AML-193 (cell line): Measurements from ENCODE around the gene LNP1.
"Not testable (repeated sequence)": the region's sequence is repeated elsewhere in the genome, so short reads cannot be mapped to it uniquely, and the experiment has no call there.

Experiments used
- DNase-seq, 2 experiments: peaks; one replicate each; lab custom pipeline; 2025; lab: John Stamatoyannopoulos, UW

Gene LNP1, protein sequence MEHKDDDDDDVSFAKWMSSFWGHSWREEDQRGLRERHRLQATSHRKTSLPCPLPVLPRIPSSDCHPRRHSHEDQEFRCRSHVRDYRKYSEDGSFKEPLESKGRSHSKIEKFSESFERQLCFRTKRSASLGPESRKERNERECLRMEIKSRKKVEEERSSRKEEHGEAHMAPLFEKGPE

DNA sequence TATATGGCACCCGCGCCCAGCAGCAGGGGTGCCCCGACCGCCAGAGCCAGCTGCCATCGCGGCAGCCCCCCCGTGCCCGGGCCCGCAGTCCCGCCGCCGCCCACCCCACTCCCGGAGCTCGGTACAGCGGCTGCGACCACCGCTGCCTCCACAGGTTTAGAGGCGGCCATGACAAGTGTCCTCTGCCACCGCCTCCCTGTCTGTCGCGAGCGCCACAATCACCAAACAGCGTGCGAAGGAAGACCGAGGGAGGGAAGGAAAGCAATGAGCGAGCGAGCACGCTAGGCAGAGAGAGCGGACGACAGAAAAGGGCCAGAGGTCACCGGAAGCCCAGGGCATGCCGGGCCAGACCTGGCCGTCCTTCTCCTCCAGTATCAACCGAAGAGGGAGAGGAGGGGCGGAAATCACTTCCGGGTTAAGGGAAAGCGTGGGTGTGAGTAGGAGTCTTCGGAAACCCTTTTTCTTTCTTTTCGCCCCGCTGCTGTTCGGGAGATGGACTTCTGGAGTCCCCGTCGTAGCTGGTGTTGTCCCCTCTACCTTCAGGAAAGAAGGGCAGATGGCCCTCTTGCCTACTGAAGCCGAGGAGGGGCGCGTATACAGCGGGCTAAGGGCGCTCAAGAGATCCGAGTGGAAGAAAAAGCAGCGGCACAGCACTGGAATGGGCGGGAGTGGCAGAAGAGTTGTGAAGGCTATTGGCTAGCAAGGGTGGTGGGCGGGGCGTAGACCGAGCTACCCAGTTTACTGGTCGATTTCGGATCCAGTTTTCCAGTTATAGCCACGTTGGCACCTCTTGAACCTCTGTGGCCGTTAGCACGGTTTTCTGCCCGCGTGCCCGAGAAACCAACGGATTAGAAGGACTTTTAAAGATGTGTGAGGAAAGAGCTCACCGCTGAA is at the start of gene LNP1, which contains the start of gene TOMM70:
LNP1 (plus strand) TSS at position 760 of the 894 bp plus-strand sequence. CDS start 28,191 bp downstream, outside the sequence.
TOMM70 (minus strand) TSS at position 310 of the 894 bp plus-strand sequence; CDS start at position 170, 140 bp downstream.
- peak; percentile 99 for DNase-seq

DNA sequence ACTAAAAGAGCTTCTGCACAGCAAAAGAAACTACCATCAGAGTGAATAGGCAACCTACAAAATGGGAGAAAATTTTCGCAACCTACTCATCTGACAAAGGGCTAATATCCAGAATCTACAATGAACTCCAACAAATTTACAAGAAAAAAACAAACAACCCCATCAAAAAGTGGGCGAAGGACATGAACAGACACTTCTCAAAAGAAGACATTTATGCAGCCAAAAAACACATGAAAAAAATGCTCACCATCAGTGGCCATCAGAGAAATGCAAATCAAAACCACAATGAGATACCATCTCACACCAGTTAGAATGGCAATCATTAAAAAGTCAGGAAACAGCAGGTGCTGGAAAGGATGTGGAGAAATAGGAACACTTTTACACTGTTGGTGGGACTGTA is 49.6 kb upstream of the LNP1 start:
- not testable (repeated sequence) for DNase-seq

DNA sequence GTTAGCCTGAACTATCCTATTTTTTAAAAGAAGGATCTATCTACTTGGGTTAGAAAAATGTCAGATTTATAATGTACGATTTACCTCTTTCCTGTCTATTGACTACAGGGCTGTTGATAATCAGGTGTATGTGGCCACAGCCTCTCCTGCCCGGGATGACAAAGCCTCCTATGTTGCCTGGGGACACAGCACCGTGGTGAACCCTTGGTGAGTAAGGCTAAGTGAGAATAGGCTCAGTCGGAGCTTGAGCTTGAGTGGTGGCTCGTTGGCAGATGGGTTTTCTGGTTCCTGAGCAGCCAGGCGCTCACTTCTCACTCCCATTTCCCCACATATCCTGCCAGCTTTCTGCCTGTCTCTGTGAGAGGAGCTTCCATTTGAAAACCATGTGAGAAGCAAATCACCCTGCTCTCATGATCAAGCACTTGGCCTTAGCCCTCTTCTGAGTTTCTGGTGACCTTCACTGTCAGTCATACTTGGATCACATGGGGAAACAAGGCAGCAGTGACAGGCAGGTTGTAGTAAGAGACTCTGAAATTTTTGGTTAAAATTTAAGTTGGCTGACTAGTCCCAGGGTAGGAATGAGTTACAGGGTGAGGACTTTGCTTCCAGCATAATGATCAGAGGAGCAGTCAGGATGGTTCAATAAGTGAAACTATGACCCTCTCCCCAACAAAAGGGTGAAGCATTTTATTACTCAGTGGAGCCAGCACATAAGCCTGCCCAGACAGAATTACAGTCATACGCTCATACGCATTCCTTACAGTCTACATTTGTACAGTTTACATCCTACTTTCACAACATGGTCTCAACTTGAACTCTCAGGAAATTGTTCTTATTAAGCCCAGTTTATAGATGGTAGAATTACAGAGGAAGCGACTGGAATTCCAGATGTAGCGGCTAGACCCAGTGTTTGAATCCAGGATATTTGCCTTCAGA is 48.8 kb upstream of the LNP1 start:
- no peak for DNase-seq

DNA sequence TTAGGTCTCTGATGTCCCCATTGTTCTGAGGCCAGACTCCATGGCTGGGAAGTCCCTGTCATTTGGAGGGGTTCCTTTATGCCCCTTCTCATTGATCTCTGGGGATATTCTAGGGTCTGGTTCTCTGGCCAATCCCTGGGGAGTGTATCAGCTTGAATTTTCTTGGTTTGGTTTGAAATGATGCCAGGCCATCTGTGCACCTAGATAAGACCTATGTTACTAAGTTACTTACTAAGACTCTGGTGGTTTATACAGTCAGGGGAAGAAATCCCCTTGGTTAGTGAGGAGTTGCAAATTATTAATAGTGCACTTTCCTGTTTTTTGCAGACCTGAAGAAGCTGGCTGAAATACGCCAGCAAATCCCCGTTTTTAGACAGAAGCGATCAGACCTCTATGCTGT is 46.5 kb upstream of the LNP1 start:
- DNase-seq: no peak

DNA sequence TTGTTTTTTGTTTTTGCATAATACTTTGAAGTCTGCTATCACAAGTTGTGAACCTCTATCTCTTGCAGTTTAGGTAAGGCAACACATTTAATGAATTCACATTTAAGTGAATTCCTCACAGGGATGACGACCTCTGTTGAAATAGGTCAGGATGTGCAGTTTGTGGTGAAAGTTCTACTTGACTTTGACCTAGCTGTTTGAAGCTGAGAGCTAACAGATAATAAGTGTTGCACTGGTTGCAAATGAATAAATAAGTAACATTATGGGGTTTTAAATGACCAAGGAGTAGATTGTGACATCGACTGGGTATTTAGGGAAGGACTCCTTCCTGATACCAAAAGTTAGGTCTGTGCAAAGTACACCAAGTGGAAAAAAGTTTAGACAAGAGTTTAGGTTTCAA is 42.9 kb upstream of the LNP1 start:
- DNase-seq: no peak

DNA sequence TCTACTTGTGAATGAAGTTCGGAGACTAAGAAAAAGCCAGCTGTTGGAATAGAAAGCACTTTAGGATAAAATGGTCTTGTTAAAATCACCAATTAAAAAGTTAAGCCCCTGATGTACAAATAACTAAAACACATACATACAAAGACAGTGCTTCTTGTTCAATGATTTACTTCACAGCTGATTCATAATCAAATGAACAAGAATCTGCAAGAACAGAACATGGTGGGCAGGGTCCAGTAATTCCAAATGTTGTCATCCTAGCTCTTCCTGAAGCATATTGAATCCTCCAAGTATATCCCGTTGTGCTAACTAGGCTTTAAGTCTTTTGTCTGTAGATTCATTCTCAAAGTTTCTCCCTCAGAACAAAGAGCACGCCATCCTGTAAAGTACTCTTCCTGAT is 42.3 kb upstream of the LNP1 start:
- no peak for DNase-seq

DNA sequence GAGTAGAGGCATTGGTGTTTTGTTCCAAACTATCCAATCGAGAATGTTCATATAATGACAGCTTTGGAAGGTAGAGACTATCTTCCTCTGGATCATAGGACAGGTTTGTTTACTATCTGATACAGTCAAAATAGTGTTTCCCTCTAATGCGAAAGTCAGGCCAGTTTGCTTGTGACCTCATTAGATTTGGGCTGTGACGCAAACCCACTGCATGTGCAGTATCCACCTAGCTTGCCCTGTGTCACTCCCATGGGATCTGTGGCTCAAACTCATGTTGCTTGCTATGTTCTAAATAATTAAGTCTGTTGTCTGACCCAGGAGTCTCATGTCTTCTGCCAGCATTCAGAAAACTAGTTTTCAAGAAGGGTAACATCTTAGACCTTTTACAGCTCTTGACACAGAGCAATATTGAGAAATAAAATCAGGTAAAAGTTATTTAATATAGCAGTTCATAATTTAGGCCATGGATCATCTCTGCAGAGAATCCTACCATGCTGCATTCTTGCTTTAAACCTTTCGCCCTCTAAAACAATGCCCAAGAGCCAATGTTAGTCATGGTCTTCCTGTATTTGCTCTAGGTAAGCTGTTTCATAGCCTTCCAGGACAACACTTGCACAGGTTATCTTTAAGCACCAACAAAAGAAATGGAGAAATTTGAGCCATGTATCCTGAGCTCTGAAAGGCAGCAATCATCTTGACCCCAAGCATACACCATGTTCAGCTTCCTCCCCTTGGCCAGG is 40.4 kb upstream of the LNP1 start:
- DNase-seq: no peak

DNA sequence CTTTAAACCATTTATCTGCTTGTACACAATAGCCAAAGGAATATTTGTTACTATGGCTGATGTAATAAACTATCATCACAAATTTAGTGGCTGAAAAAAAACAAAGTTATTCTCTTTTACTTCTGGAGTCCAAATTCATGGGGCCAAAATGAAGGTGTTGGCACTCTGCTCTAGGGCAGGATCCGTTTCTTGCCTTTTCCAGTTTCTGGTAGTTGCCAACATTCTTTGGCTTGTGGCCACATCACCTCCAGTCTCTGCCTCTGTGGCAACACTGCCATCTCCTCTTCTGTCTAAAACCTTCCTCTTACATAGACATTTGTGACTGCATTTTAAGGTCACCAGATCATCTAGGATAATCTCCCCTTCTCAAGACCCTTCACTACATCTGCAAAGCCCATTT is 39.4 kb upstream of the LNP1 start:
- DNase-seq: no peak

DNA sequence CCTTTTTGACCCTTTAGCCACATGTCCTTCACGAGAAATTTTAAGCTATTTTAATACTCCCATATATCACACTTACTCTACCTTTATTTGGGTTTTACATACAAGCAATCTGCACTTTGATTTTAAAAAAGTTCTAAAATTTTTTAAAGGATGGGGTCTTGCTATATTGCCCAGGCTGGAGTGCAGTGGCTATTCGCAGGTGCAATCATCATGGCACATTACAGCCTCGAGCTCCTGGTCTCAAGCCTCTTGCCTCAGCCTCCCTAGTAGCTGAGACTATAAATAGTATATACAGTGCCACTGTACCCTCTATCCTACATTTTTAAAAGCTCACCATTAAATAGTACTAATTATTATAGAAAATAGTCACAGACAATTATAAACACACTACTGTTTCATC is 36.9 kb upstream of the LNP1 start:
- DNase-seq: no peak

DNA sequence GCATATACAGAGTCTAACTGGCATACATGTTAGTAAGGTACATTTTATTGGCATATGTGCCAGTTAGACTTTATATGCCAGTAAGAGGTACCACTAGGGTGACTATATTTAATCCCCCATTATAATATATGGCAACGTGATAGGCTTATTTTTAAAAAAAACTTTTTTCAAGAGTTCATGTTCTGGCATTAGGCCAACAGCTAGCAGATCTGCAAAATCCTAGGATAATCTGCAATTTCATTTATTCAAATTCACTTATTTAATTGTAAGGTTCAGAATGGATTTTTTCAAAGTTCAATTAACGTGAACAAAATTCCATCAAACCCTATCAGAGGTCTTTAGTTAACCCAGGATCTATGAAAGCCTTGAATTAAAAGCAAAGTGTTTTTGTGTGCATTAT is 34.9 kb upstream of the LNP1 start:
- DNase-seq: no peak

DNA sequence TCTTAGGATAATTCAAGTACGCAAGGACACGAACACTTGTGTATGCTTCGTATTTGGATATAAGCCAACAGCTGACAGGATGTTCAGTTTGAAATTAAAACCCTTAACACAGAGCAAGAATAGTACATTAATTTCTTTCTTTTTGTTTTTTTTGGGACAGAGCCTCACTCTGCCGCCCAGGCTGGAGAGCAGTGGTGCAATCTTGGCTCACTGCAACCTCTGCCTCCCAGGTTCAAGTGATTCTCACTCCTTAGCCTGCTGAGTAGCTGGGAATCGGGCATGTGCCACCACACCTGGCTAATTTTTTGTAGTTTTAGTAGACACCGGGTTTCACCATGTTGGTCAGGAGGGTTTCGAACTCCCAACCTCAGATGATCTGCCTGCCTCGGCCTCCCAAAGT is 32.9 kb upstream of the LNP1 start:
- no peak for DNase-seq

DNA sequence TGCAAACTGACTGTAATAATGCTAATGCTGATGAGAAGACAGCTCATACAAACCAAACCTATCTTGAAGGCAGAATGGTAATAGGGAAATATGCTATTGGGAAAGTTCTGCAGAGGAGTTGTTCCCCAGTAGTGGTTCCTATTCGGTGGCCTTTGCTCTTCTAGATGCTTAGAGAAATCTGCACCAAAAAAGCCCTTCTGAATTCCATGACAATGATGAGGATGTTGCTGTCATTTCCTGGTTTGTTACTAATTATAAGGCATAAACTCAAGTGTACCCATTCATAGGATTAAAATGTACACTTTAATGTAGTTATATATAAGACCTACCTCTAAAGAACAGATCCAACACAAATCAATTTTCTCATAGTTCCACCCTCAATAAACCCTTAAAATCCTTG is 30.6 kb upstream of the LNP1 start:
- DNase-seq: no peak

DNA sequence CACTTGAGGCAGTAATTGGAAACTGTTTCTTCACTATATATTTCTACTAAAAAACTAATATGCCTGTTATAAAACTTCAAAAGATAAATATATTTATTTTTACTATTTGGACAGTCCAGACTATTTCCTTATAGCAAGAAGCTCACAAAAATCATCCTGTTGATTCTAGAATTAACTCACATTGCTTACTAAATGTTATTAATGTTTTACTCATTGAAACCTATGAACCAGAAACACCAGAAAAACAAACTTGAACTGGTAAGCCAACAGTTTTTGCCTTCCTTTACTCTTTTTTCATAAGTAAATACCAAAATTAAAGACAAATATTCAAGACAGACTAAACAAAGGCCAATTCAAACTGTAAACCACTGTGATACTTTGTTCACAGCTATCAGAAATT is 26.8 kb upstream of the LNP1 start:
- DNase-seq: no peak

DNA sequence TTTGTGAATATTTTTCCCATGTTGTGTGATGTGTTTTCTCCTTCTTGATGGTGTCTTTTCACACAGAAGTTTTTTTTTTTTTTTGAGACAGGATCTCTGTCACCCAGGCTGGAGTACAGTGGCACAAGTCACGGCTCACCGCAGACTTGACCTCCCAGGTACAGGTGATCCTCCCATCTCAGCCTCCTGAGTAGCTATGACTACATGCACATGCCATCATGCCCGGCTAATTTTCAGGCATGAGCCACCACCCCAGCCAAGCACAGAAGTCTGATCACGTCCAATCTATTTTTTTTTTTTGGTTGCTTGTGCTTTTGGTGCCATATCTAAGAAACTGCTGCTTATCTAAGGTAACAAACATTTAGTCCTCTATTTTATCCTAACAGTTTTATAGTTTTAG is 25.0 kb upstream of the LNP1 start:
- DNase-seq: no peak

DNA sequence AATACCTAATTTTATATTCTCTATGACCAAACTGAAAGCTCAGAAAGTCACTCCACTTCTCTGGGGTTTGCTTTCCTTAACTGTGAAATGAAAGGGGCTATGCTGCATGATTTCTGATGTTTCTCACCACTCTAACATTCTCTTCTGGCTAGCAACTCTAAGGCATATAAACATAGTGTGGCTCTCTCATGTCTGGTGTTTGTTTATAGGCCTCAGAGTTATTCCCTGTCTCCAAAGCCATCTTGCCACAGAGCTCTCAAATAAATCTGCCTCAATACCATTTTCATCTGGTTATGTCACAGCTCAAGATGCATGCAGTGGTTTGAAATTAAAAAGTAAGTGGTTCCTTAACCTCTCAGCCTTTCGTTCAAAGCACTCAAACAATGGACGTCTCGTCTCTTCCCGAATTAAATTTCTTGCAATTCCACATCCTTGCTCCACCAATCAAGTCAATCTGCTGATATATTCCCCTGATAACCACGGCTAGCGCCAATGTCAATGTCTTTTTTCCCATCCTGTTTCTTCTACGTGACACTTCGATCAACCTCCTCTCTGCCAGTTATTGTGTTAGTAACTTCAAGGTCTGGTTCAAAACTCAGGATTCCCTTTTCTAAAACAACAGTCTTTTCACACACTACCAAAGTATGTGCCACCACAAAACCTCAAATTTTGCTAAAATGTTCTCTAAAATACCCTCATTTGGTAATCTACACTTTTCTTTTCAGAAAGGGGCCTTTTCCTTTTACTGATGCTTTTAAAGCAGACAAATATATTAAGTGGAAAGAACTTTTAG is 16.4 kb upstream of the LNP1 start:
- no peak for DNase-seq

DNA sequence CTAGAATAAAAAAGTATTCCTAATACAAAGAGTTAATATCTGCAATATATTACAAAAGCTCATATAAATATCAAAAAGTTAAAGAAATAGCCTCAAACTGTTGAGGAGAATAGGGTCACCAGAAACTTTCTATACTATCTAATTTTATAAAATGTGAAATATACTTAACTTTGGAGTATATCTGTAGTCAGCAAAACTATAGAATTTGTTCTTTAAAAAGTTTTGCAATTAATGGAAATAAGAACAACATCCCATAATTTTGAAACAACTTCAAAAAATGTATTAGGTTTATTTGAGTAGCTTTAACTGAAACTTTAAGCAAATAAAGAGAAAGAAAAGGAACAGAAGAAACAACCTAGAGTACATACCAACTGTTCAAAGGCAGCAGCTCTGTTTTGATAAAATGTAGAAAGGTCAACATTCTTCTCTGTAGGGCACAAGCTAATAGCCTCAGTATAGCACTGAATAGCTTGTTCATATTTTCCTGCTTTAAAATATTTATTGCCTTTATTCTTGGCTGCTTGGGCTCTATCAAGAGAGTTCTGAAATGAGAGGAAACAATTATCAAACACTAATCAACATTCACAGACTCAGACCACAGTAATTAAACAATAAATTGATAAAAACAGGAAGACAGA is 14.8 kb upstream of the LNP1 start:
- no peak for DNase-seq

DNA sequence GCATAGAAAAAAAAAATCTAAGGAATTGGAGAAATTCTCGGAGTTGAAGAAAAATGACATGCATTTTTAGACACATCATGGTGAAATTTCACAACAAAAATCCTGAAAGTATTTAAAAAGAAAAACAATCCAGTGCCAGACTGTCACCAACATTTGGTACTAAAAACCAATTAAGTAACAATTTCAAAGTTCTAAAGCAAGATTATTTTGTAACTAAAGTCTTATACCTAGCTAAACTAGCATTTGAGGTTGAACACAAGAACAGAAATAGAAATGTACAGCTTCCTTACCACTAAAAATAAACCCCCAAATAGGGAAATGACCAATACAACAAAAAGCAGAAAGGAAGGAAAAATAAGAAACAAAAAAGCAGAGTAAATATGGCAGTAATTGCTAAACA is 12.3 kb upstream of the LNP1 start:
- no peak for DNase-seq

DNA sequence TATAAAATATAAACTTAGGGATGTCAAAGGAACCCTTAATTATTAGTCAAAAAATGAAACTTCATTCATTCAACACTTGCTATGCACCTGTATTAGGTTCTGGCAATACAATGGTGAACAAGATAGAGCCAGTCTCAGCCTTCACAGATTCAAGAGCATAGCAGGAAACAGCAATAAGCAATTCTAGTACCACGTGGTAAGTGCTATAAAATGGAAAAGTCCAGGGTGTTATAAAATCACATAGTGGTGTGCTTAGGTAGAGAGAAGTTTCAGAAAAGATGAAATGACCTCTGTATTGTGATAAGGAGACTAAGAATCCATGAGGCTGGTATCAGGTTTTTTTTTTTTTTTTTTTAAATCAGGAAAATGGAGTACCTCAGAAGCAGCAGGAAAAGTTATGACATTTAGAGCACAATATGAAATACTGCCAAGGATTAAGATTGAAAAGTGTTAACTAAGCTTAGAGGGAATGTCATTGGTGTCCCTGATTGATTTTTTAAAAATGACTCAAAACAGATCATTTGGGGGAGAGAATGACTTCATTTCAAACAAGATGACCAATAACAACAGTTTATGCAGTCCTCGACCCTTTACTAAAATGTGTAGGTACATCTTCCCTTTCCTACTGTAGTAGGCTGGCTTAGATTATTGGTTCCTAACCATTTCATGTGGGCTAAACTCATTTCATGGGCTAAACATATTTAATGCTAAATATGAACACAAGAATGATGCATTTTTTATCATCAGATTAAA is 5.5 kb upstream of the LNP1 start:
- DNase-seq: no peak

DNA sequence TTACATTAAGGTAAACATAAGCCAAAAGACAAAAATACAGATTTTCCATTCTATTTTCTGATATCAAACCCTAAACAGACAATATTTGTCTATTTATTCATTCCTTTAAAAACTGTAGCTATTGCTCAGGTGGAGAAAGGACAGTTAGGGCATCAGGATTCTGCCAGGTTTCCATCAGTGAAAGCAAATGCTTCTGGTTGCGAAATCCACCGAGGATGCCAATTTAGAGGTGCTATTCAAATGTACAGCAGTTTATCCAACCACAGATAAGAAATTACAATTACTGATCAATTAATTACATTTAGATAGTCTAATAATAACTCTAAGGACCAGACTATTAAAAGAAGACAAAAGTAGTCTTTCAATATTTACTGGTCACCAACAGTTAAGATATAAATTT is 4.4 kb upstream of the LNP1 start:
- DNase-seq: no peak
